ENCODE data around the gene PARD3B.

The PARD3B gene

GRCh38 chr2:205352593-205352992 is 807.3 kb downstream of the PARD3B start:
- no peak for DNase-seq (ENCODE audit: low spot score)

DNA sequence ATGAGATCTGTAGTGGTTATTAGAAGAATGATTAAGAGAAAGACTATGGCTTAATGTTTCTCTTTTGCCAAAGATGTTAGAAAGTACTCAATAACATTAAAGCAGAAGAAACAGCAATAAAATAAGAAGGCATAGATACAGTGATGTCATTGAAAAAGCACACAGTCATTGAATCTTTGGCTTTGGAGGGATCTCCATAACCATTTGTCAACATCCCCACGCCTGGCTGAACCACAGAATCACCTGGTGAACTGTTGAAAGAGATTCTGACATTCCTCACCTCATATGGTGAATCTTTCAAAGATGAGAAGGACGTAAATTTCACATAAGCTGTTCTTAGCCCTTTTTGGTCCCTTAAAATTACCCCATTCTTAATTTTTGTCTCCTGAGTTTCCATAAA is 812.5 kb downstream of the PARD3B start:
- no peak for DNase-seq (ENCODE audit: low spot score)

DNA sequence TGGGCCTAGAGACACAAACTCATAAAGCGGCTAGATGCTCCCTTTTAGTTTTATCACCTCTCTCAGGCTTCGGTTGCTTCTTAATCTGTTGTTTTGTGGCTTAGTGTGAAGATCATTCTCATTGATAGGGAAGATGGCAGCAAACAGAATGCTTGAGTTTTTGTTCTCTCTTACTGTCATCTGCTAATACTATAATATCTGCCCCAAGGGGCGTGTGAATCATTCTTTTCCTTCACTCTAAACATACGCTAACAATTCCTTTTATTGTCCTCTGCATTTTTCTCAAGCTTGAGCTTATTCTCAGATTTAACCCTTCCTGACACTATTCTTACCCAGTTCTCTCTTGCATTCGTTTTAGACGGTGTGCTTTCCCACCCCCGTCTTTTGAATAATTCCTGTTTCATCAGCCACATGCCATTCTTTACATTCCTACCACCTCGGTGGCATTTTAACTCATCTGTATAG is 813.1 kb downstream of the PARD3B start:
- DNase-seq (ENCODE audit: low spot score), result peak; percentile 23

- no peak for DNase-seq (ENCODE audit: low spot score)
Measured at GRCh38 chr2:205361272-205361671, 816.0 kb downstream of the PARD3B start.

GRCh38 chr2:205361970-205362369 is 816.7 kb downstream of the PARD3B start:
- DNase-seq (ENCODE audit: low spot score), result no peak

- DNase-seq (ENCODE audit: low spot score), result no peak
Measured at GRCh38 chr2:205364261-205364660, 819.0 kb downstream of the PARD3B start.

DNA sequence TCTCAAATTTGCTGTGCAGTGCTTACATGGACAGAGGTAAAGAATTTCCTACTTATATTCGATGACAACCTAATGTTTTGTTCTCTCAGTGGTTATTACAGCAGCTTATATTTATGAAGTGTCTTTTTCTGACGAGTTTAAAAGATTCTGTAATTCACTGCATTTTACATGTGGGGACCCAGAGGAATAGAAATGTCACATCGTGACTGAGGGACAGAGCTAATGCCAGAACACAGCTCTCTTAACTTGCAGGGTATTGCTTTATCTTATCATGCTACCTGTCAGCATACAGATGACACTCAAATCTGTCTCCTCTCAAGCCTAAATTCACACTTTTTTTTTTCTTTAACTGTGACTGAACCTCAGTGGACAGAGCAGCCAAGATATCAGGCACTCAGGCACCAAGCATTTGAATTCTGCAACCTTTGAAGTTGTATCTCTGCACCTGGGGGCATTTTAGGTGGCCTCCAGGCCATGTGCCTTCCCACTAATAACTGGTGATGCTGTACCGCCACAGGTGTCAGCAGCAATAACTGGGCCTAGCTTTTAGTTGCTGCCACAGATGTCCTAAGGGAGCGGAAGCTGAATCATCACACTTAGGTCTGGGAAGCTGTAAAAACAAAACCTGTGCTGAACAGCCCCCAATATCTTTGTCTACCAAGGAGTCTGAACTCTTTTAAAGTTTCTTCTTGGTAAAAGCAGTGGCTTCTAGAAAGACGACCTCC is 821.2 kb downstream of the PARD3B start:
- no peak for DNase-seq (ENCODE audit: low spot score)

- DNase-seq (ENCODE audit: low spot score), result no peak
Measured at GRCh38 chr2:205367331-205367935, 822.2 kb downstream of the PARD3B start.

GRCh38 chr2:205369813-205370212 is 824.5 kb downstream of the PARD3B start:
- DNase-seq (ENCODE audit: low spot score), result no peak

- no peak for DNase-seq (ENCODE audit: low spot score)
Measured at GRCh38 chr2:205370726-205371125, 825.5 kb downstream of the PARD3B start.

- DNase-seq (ENCODE audit: low spot score), result no peak
Measured at GRCh38 chr2:205372141-205372540, 826.9 kb downstream of the PARD3B start.

GRCh38 chr2:205375461-205376448 is 830.5 kb downstream of the PARD3B start:
- DNase-seq (ENCODE audit: low spot score), result no peak

- DNase-seq (ENCODE audit: low spot score), result no peak
Measured at GRCh38 chr2:205377324-205377723, 832.0 kb downstream of the PARD3B start.

DNA sequence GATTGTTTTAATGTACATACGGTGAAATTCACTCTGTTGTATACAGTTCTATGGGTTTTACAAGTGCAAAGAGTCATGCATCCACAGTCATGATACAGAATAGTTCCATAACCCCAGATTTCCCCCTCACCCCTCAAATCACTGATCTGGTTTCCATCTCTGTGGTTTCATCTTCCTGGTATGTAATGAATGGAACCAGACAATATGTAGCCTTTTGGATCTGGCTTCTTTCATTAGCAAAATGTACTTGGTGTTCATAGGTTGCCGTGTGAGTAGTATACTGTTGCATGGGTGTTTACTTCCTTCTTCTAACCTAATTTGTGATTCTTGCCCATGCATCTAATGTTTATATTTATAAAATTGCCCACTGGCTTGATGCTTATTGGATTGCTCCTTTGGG is 838.3 kb downstream of the PARD3B start:
- no peak for DNase-seq (ENCODE audit: low spot score)

GRCh38 chr2:205386109-205386508 is 840.8 kb downstream of the PARD3B start:
- no peak for DNase-seq (ENCODE audit: low spot score)

GRCh38 chr2:205387350-205388055 is 842.2 kb downstream of the PARD3B start:
- no peak for DNase-seq (ENCODE audit: low spot score)

DNA sequence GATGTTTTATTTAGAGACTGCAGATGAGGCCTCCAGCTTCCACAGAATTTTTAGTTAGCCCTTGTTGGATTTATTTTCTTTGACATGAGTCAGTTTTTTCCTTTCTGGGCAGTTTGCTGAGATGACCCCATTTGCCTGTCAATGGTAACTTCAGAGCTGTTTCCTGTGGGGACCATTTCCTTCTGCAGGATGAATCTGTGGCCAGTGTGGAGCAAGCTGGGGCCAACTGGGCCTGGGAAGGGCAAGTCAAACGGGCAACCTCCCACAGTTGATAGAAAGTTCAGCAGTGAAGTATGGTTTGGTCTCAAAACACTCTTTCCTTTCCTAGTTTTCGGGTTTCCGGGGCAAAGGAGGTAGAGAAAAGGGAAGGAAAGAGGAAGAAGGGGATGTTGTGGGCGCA is 845.6 kb downstream of the PARD3B start:
- DNase-seq (ENCODE audit: low spot score), result no peak

- no peak for DNase-seq (ENCODE audit: low spot score)
Measured at GRCh38 chr2:205401511-205401910, 856.2 kb downstream of the PARD3B start.

- DNase-seq (ENCODE audit: low spot score), result no peak
Measured at GRCh38 chr2:205402011-205402410, 856.7 kb downstream of the PARD3B start.

GRCh38 chr2:205403244-205403825 is 858.1 kb downstream of the PARD3B start:
- no peak for DNase-seq (ENCODE audit: low spot score)

DNA sequence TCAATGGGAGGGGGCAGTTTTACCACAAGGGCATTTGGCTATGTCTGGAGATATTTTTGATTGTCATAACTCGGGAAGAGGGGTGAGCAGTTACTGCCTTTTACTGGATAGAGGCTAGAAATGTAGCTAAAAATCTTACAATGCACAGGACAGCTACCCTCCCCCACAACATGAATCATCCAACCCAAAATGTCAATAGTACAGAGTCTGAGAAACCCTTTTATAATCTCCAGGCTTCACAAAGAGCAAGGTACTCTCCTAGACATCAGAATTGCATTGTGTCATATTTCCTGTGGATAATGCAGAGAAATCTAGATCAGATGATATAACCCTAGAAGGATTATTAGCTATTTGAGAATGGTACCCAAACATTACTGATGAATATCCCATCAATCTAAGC is 859.9 kb downstream of the PARD3B start:
- no peak for DNase-seq (ENCODE audit: low spot score)

- no peak for DNase-seq (ENCODE audit: low spot score)
Measured at GRCh38 chr2:205405752-205406151, 860.5 kb downstream of the PARD3B start.
